Liver (tissue), 9 donors: ENCODE results near the gene CEMIP. TPM values are rescaled to one million over a fixed set of nuclear protein-coding genes. Genes with fewer than 3 reads are reported as not detected.

Source experiments
- DNase-seq: peaks from one replicate; pipeline ENCODE4 v3.0.0-alpha.2; 2017; ENCODE audit warnings: low spot score
- H3K27ac ChIP-seq, 2 donors: one replicate each; pipeline ENCODE4 v1.7.0; 2013; ENCODE audit warnings: inconsistent platforms in 2 of 2, low read length in 2 of 2, control low read depth in 1 of 2, low read depth in 1 of 2, mild to moderate bottlenecking in 1 of 2
- H3K27me3 ChIP-seq, 4 donors: one replicate each; pipeline versions ENCODE4 v1.6.1 to v1.7.0; 2013; ENCODE audit warnings: low read length in 3 of 4, inconsistent platforms in 1 of 4, mild to moderate bottlenecking in 1 of 4, moderate library complexity in 1 of 4; ENCODE audit not compliant: control insufficient read depth in 4 of 4, insufficient read depth in 4 of 4
- H3K36me3 ChIP-seq, 4 donors: one replicate each; pipeline versions ENCODE4 v1.6.1 to v1.7.0; 2013; ENCODE audit warnings: low read length in 3 of 4, mild to moderate bottlenecking in 3 of 4, low read depth in 1 of 4, moderate library complexity in 1 of 4; ENCODE audit not compliant: control insufficient read depth in 4 of 4, insufficient read depth in 3 of 4
- H3K4me1 ChIP-seq, 4 donors: one replicate each; pipeline versions ENCODE4 v1.6.1 to v1.7.0; 2013; ENCODE audit warnings: low read length in 3 of 4, mild to moderate bottlenecking in 3 of 4, moderate library complexity in 1 of 4; ENCODE audit not compliant: control insufficient read depth in 4 of 4, insufficient read depth in 4 of 4
- H3K4me3 ChIP-seq, 3 donors: one replicate each; pipeline versions ENCODE4 v1.6.1 to v1.7.0; 2013; ENCODE audit warnings: low read length in 3 of 3, control low read depth in 1 of 3, low read depth in 1 of 3, mild to moderate bottlenecking in 1 of 3
- H3K9ac ChIP-seq, 2 donors: one replicate each; pipeline ENCODE4 v1.7.0; 2013; ENCODE audit warnings: low read length in 2 of 2, mild to moderate bottlenecking in 2 of 2, moderate library complexity in 2 of 2, control low read depth in 1 of 2, low read depth in 1 of 2
- H3K9me3 ChIP-seq, 4 donors: one replicate each; pipeline versions ENCODE4 v1.6.1 to v1.7.0; 2013; ENCODE audit warnings: low read length in 3 of 4; ENCODE audit not compliant: control insufficient read depth in 4 of 4
- EGR1 ChIP-seq, 2 donors: IDR thresholded peaks; 2 replicates each; pipeline ENCODE4 v1.6.1; 2016 to 2018; ENCODE audit warnings: antibody characterized with exemption in 2 of 2, low read depth in 2 of 2
- FOXA1 ChIP-seq: IDR thresholded peaks from 2 replicates; pipeline ENCODE4 v1.6.1; 2016; ENCODE audit warnings: antibody characterized with exemption
- FOXA2 ChIP-seq: IDR thresholded peaks from 2 replicates; pipeline ENCODE4 v1.6.1; 2016; ENCODE audit warnings: antibody characterized with exemption
- GABPA ChIP-seq, 2 donors: IDR thresholded peaks in 1 of 2; conservative IDR thresholded peaks in 1 of 2; 2 replicates each; pipeline ENCODE4 v1.6.1; 2016; ENCODE audit warnings: antibody characterized with exemption in 2 of 2, mild to moderate bottlenecking in 1 of 2, moderate library complexity in 1 of 2
- HNF4A ChIP-seq, 2 donors: conservative IDR thresholded peaks; 2 replicates each; pipeline ENCODE4 v1.6.1; 2016; ENCODE audit warnings: antibody characterized with exemption in 2 of 2, mild to moderate bottlenecking in 2 of 2
- NR2F2 ChIP-seq: IDR thresholded peaks from 2 replicates; pipeline ENCODE4 v1.6.1; 2016; ENCODE audit warnings: antibody characterized with exemption
- RAD21 ChIP-seq, 2 donors: IDR thresholded peaks; 2 replicates each; pipeline ENCODE4 v1.6.1; 2016; ENCODE audit warnings: antibody characterized with exemption in 2 of 2, mild to moderate bottlenecking in 2 of 2
- RXRA ChIP-seq, 2 donors: IDR thresholded peaks; 2 replicates each; pipeline ENCODE4 v1.6.1; 2017 to 2018; ENCODE audit warnings: antibody characterized with exemption in 2 of 2, mild to moderate bottlenecking in 1 of 2
- SP1 ChIP-seq: IDR thresholded peaks from 2 replicates; pipeline ENCODE4 v1.6.1; 2018; ENCODE audit warnings: antibody characterized with exemption, mild to moderate bottlenecking
- TAF1 ChIP-seq: conservative IDR thresholded peaks from 2 replicates; pipeline ENCODE4 v1.6.1; 2016; ENCODE audit warnings: antibody characterized with exemption, mild to moderate bottlenecking
- YY1 ChIP-seq: IDR thresholded peaks from 2 replicates; pipeline ENCODE4 v1.6.1; 2016; ENCODE audit warnings: antibody characterized with exemption, mild to moderate bottlenecking
- WGBS: extraction: QIAGEN DNeasy Blood & Tissue Kit; methylation state at CpG from one replicate; pipeline ENCODE4 v1.1.7; 2013; 5-methylcytosine and 5-hydroxymethylcytosine counted together
- polyA plus RNA-seq, 2 donors: library from polyadenylated mRNA; stranded (reverse) in 1 of 2; unstranded in 1 of 2; fragments of 200-250 nt in 1 of 2; fragments of >200 nt in 1 of 2; fragmentation: Nextera tagmentation in 1 of 2; extraction: Ambion mirVana in 1 of 2; gene quantifications; one replicate each; pipeline versions ENCODE4 v1.2.1 to v1.2.3, GENCODE V29; 2013 to 2015
- total RNA-seq, 2 donors: library from RNA; depleted of rRNA; stranded (reverse); fragments of >200 nt; gene quantifications; one replicate each; pipeline ENCODE4 v1.2.3, GENCODE V29; 2014
- TF ChIP-seq, protein P1 (sequence below): IDR thresholded peaks from 2 replicates; pipeline ENCODE4 v1.6.1; 2016; ENCODE audit warnings: antibody characterized with exemption, mild to moderate bottlenecking
- TF ChIP-seq, protein P2 (sequence below): IDR thresholded peaks from 2 replicates; pipeline ENCODE4 v1.6.1; 2016; ENCODE audit warnings: antibody characterized with exemption
- TF ChIP-seq, protein P3 (sequence below): fragments of 150-350 bp; IDR thresholded peaks from 2 replicates; pipeline ENCODE4 v1.5.1; 2017; ENCODE audit warnings: improper control_type of control experiment, low read depth, low read length; ENCODE audit not compliant: missing input control
- TF ChIP-seq, protein P4 (sequence below): IDR thresholded peaks from 2 replicates; pipeline ENCODE4 v1.6.1; 2016; ENCODE audit warnings: antibody characterized with exemption
- TF ChIP-seq, protein P5 (sequence below): IDR thresholded peaks from 2 replicates; pipeline ENCODE4 v1.6.1; 2016; ENCODE audit warnings: antibody characterized with exemption
- donor health status: healthy.
- donor health status: healthy.
- donor health status: healthy.
- donor health status: healthy.
- donor health status: healthy.

The CEMIP gene
- total and polyA plus RNA-seq, 4 donors = under 0.01 to 0.89 (median 0.21) TPM

DNA sequence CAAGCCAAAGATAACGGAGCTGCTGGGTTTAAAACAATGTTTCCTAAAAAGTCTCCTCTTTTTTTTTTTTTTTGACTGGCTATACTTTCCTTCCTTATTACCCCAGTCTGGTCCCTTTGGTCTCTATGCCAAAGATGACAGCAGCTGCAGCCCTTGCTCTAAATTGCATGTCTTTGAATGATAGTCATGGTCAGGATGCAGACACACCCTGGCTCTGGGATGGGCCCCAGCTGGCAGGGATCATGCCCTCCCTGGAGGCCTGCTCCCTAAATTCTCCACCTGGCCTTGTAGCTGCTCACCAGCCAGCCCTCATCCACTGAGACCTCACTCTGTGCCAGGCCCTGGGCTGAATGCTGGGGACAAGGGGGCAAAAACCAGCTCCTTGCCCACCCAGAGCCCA lies 114.6 kb downstream of the CEMIP start (continued):
- TF ChIP-seq, protein P1, sequence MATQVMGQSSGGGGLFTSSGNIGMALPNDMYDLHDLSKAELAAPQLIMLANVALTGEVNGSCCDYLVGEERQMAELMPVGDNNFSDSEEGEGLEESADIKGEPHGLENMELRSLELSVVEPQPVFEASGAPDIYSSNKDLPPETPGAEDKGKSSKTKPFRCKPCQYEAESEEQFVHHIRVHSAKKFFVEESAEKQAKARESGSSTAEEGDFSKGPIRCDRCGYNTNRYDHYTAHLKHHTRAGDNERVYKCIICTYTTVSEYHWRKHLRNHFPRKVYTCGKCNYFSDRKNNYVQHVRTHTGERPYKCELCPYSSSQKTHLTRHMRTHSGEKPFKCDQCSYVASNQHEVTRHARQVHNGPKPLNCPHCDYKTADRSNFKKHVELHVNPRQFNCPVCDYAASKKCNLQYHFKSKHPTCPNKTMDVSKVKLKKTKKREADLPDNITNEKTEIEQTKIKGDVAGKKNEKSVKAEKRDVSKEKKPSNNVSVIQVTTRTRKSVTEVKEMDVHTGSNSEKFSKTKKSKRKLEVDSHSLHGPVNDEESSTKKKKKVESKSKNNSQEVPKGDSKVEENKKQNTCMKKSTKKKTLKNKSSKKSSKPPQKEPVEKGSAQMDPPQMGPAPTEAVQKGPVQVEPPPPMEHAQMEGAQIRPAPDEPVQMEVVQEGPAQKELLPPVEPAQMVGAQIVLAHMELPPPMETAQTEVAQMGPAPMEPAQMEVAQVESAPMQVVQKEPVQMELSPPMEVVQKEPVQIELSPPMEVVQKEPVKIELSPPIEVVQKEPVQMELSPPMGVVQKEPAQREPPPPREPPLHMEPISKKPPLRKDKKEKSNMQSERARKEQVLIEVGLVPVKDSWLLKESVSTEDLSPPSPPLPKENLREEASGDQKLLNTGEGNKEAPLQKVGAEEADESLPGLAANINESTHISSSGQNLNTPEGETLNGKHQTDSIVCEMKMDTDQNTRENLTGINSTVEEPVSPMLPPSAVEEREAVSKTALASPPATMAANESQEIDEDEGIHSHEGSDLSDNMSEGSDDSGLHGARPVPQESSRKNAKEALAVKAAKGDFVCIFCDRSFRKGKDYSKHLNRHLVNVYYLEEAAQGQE = no peak

DNA sequence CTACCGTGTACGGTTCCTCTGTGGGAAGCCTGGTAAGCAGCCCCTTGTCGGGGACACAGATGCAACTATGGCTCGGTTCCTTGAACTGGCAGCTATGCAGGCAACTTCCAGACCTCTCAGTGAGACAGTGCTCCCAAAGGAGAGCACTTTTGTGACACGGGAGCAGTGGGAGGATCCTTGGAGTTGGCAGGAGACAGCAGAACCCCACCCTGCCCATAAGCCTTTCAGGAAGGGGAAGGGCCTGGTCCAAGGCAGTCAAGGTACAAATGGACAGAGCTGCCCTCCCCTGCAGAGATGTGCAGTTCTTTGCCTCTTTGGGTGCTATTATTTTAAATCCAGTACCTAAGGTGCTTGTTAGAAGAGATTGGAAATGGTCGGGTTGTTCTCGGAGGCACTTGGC lies 115.9 kb downstream of the CEMIP start:
- WGBS = 96% methylated on average over 7 of the region's 7 CpGs
- no peak for DNase-seq
- Histone ChIP-seq H3K9me3 (peaks cover 0 to 1% (median 0%) of the 10 kb centered on the region in 4 donors), H3K36me3 (no peaks in the 10 kb centered on the region), H3K27me3 (no peaks in the 10 kb centered on the region), H3K4me3 (no peak overlapping the region), H3K27ac (no peak overlapping the region), H3K9ac (no peak overlapping the region), H3K4me1 (no peaks in the 10 kb centered on the region)
- TF ChIP-seq, protein P2, sequence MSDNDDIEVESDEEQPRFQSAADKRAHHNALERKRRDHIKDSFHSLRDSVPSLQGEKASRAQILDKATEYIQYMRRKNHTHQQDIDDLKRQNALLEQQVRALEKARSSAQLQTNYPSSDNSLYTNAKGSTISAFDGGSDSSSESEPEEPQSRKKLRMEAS = no peak
- no peak for TF ChIP-seq RAD21 (IDR thresholded peaks at IDR 0.05)
- TF ChIP-seq, protein P3, sequence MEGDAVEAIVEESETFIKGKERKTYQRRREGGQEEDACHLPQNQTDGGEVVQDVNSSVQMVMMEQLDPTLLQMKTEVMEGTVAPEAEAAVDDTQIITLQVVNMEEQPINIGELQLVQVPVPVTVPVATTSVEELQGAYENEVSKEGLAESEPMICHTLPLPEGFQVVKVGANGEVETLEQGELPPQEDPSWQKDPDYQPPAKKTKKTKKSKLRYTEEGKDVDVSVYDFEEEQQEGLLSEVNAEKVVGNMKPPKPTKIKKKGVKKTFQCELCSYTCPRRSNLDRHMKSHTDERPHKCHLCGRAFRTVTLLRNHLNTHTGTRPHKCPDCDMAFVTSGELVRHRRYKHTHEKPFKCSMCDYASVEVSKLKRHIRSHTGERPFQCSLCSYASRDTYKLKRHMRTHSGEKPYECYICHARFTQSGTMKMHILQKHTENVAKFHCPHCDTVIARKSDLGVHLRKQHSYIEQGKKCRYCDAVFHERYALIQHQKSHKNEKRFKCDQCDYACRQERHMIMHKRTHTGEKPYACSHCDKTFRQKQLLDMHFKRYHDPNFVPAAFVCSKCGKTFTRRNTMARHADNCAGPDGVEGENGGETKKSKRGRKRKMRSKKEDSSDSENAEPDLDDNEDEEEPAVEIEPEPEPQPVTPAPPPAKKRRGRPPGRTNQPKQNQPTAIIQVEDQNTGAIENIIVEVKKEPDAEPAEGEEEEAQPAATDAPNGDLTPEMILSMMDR = no peak
- TF ChIP-seq HNF4A (conservative IDR thresholded peaks at IDR 0.05) = no peak
- TF ChIP-seq TAF1 = no peak
- TF ChIP-seq GABPA (IDR thresholded peaks at IDR 0.05 in 1 of 2, conservative IDR thresholded peaks at IDR 0.05 in 1 of 2) = no peak
- TF ChIP-seq, protein P4, sequence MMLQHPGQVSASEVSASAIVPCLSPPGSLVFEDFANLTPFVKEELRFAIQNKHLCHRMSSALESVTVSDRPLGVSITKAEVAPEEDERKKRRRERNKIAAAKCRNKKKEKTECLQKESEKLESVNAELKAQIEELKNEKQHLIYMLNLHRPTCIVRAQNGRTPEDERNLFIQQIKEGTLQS = no peak
- TF ChIP-seq EGR1 (IDR thresholded peaks at IDR 0.05; ENCODE audit: low read depth in 2 of 2) = no peak
- TF ChIP-seq, protein P1 = no peak
- TF ChIP-seq, protein P5, sequence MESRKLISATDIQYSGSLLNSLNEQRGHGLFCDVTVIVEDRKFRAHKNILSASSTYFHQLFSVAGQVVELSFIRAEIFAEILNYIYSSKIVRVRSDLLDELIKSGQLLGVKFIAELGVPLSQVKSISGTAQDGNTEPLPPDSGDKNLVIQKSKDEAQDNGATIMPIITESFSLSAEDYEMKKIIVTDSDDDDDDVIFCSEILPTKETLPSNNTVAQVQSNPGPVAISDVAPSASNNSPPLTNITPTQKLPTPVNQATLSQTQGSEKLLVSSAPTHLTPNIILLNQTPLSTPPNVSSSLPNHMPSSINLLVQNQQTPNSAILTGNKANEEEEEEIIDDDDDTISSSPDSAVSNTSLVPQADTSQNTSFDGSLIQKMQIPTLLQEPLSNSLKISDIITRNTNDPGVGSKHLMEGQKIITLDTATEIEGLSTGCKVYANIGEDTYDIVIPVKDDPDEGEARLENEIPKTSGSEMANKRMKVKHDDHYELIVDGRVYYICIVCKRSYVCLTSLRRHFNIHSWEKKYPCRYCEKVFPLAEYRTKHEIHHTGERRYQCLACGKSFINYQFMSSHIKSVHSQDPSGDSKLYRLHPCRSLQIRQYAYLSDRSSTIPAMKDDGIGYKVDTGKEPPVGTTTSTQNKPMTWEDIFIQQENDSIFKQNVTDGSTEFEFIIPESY = no peak
- no peak for TF ChIP-seq RXRA (IDR thresholded peaks at IDR 0.05)
- no peak for TF ChIP-seq YY1
- no peak for TF ChIP-seq SP1
- TF ChIP-seq FOXA2 = no peak
- no peak for TF ChIP-seq FOXA1
- no peak for TF ChIP-seq NR2F2
